T47D (cell line): Measurements from ENCODE around the gene RNF217.

Source experiments
- DNase-seq, 2 experiments: peaks; one replicate each; pipeline versions ENCODE4 v3.0.0 to v3.0.0-alpha.2; 2011 to 2012; ENCODE audit warnings: low read depth in 1 of 2, low spot score in 1 of 2
- JUND ChIP-seq: IDR thresholded peaks from 2 replicates; pipeline ENCODE4 v1.6.1; 2012; ENCODE audit warnings: low read depth
- in situ Hi-C: cut with HindIII; loops from 2 replicates; pipeline ENCODE4 v1.10.0; 2016; ENCODE audit warnings: low sequenced_read_pairs, low pct_unique_long_range_greater_than_20kb

RNF217 gene

DNA sequence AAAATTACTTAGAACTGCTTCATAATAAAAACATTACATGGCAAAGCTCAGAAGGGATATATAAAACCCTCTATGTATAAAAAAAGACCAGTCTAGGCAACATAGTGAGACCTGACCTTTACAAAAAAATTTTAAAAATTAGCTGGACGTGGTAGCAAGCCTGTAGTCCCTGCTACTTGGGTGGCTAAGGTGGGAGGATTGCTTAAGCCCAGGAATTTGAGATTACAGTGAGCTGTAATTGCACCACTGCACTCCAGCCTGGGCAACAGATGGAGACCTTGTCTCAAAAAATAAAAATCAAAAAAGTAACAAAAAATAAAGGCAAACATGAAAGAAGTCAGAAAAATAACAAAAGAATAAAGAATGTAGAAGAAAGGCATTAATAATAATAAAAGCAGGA, 169.8 kb downstream of the RNF217 start:
- in situ Hi-C loops = no loop called here
- TF ChIP-seq JUND = no peak
- DNase-seq = no peak

DNA sequence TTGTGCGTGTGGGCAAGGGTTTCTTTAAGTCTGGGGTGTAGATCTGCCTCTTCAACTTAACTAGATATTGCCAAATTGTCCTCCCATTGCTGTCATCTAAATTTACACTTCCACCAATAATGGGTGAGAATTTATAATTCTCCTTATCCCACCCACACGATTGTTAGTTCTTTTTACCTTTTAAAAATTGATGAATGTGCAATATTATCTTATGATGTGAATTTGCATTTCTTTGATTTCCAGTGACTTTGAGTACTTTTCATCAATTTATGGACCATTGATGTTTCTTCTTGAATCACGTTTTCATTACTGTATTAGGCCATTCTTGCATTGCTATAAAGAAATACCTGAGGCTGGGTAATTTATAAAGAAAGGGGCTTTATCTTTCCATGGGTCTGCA, 174.1 kb downstream of the RNF217 start:
- DNase-seq = no peak
- TF ChIP-seq JUND = no peak
- in situ Hi-C loops = no loop called here

DNA sequence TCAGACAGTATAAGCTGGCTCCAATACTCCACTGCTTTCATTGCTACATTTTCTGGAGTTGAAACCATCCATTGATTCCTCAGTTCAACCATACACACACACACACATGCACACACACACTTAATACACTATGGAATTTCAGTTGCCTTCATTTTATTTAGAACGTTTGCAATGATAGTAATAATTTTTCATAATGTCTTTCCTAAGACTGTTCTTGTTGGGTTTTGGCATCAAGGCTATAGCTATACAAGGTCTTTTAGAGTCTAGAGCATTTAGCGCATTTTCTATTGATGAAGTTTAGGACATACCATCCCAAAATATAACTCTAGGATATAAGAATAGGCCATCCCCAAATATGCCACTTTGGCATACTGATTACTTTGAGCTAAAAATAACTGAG, 175.8 kb downstream of the RNF217 start:
- TF ChIP-seq JUND = no peak
- in situ Hi-C loops = no loop called here
- DNase-seq = no peak

DNA sequence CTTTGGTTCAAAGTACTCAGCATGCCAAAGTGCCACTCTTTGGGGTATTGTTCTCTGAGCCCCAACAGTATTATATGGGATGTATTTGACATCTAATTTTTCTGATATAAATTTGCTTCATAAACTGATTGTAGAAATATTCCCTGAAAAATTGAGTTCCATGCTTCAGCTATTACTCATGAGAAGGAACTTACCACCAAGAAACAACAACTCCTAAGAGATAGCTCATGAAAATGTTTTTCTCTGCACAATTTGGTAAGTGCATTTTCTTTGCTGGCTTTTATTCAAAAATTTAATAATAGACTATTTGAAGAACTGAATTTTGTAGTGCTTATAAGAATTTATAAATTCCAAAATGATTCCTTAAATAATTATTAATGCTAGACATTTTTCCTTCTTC, 178.6 kb downstream of the RNF217 start:
- in situ Hi-C loops = no loop called here
- no peak for TF ChIP-seq JUND
- DNase-seq = no peak
